Activated T-cell treated with anti-CD3 and anti-CD28 coated beads for 1 hour (primary cell): ENCODE data around the gene RSU1.

Experiments used
- DNase-seq: peaks from one replicate; pipeline ENCODE4 v3.0.0-alpha.2; 2020; ENCODE audit warnings: low read depth

The RSU1 gene

DNA sequence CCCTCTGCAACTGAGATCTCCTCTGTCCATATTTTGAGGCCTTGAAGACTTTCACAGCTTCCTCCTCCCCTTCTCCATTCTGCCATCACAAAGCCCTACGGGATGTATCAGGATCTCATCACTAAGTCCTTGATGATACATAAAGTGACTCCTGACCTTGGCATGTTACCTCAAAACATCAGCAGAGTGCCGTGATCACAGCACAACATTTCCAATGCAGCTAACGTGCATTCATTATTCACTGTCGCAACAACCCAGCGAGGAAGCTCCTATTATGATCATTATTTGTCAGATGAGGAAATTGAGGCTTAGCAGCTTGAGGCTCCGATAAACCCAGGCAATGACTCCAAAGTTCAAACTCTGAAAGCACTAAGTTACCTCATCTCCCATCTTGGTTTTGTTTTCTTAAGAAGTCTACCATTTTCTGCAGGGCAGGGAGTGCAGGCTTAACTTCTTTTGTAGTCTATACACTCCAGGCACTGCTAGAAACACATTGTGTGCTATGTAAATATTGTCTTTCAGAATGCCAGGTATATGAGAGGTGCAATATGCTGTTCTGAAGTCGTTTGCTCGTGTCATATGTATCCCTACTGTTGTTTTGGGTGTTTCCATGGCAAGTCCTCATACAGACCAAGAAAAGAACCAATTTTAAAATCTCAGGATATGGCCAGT, 215.0 kb downstream of the RSU1 start:
- DNase-seq: no peak

DNA sequence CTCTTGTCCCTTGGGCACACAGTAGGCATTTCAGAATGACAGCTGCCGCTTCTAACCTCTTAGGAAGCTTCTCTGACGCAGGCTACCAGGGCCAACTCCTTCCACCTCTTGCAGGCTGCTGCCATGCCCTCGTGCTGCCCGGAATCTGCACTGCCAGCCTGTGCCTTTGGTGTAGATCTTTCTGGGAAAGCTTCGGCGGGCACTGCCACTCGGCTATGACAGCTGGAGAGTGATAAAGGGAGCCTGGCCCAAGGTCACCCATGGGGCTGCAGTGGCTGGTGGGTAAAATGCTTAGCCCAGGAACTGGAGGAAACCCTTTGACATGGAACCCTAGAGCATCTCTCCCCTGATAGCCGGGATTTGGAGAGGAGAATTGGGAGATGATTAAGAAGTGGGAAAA, 217.6 kb downstream of the RSU1 start:
- DNase-seq: no peak

DNA sequence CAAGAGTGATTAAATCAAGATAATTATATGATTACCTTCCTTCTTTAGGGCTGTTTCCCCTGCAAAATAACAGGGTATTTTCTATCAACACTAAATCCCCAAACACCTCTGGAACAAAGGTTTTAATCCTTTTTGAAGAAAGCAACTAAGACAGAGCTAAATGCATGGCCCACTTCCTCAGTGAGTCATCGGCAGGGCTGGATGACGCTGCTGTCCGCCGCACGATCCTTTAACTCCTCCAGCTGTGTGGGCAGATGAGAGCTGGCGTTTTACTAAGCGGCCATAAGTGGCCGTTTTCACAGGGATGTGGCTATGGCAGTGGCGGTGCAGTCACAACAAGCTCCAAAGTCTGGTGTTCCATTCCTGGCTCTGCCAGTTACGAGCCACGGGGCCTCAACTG, 219.6 kb downstream of the RSU1 start:
- no peak for DNase-seq

DNA sequence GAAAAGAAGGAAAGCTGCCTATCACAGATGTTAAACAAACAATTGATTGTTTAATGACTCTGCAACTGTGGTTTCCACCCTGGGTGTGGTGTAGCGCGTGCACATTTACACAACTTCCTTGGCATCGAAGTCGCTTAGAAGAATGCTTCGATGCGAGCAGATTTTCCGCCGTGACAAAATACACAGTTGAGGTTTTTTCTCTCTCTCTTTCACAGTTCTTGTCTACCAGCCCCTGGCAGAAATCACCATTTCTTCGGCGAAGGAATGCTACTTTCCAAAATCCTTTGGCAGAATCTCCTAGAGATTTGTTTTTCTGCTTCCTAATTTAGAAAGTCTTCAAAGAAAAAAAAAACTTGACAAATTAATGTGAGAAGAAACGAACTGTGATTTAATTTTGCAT, 224.8 kb downstream of the RSU1 start:
- DNase-seq: no peak

DNA sequence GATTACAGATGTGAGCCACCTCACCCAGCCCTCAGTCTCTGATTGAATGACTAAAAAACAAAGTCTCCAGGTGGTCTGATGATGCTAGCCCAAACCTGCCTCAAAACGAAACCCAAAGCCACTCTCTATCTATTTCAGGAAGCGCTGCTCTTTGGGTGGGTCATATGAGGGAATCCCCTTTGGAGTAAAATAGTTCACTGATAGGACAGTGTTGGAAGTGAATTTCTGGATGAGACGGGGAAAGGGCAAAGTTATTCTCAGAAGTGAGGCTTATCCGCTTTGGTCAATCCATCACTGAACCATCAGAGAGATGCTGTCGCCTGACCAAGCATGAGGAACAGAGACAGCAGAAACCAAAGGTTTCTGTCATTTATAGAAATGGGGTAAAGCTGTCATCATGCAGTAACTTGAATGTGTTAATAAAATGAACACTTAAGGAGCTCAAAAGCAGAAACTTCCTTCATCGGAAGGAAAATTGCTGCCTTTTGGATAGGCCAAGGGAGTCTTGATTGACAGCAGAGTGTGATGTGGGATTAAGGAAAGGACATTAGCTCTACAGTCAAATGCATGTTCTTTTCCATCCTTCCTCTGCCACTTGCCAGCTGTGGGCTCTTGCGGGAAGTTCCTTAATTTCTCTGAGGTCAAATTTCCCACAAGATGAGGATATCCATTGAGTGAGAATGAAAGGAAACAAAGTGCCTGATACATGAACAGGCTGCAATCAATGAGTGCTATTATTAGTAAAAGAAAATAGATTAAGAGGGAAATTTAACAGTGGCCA, 230.7 kb downstream of the RSU1 start:
- no peak for DNase-seq

DNA sequence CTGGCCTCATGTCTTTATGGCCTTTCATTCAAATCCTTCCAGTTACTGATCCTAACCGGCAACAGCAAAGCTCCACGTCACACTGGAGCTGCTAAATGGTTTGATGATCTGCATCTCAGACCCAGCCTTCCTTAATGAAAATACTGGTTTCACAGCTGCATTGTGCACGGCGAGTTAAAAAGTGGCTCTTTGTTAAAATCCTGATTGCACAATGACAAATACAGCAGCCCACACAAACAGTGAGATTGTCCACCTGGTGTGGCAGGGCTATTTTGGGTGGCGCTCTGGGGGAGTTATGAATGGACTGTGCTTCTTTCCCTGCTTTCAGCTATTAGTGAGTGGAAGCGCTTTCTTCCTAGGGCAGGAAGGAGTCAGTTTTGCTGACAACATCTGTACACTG, 232.1 kb downstream of the RSU1 start:
- no peak for DNase-seq

DNA sequence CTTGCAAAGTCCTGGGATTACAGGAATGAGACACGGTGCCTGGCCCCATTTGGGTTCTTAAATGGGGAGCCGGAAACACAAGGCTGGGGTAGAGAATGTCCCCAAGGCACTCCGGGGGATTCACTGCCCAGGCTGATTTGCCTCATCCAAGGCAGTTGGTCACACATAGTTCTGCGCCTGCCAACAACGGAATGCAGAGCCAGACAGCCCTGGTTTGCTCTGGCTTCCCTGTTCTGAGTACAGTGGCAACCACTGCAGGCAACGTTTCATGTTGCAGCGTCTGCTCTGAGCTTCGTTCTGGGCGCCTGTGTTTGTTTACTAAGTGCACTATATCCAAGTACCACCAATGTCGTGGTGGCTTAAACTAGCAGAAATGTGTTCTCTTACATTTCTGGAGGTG, 233.8 kb downstream of the RSU1 start:
- DNase-seq: no peak

DNA sequence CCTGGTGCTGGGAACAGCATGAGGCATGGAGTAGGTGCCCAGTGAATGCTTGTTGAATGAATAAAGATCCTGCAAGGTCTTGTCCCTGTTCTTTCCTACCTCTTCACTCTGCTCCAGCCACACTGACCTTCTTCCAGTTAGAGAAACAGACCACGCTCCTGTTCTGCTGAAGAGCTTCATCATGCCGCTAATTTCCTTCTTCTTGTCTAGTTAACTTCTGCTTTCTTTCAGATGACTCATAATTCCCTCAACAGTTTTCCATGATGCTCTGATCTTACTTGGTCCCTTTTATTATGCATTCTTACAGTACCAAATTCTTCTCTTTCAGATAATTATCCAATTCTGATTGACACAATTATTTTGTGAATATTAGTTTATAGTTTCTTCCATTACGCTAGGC, 236.0 kb downstream of the RSU1 start:
- no peak for DNase-seq

DNA sequence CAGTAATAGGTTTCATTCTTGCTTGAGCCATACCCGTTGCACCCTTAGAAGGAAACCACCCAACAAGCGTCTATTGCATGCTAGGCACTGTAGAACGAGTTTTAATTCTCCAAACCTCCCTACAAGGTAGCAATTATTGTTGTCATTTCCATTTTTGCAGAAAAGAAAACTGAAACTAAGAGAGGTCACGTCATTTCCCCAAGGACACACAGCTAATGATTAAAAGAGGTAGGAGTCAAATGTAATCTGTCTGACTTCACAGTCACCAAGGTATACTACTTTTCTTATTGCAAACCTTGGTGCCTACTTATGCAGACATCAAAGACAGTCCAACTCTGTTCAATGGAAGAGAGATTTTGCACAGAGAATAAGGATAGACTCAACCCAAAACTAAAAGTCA, 246.5 kb downstream of the RSU1 start:
- DNase-seq: no peak

DNA sequence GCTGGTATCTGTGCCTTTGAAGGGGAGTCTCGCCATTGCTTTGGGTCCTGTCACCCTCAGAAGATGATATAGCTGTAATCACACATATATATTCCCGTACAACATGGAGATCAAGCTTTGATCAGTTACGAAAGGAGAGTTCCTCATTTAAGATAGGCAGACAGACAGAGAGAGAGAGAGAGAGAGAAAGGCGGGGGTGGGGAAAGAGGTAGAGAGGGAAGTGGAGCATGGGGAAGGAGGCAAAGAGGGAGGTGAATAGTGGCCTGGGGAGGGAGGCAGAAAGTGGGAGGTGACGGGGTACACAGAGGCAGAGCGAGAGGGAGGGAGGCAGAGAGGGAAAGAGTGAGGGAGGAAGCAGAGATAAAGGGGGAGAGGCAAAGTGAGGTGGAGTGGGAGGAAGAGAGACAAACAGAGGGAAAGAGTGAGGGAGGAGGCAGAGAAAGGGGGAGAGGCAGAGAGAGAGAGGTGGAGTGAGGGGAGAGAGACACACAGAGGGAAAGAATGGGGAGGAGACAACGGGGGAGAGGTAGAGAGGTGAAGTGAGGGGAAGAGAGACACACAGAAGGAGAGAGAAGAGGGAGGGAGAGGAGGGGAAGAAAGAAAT, 250.9 kb downstream of the RSU1 start:
- DNase-seq: no peak

DNA sequence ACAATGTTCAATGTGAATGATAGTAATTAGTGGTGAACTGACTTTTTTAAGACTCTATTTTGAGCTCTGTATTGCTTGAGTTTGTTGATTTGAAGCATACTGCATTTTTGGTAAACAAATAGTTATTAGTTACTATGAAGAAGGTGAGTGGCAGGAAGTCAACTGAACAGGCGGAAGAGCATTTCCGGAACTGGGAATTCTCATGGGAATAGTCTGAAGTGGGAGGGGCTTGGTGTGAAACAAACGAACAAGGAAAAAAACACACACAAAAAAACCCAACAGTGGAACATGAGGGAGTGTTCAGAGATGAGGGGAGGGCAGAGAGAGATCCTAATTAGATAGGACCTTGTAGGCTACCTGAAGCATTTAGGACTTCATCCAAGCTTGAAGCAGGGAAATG, 251.6 kb downstream of the RSU1 start:
- no peak for DNase-seq

DNA sequence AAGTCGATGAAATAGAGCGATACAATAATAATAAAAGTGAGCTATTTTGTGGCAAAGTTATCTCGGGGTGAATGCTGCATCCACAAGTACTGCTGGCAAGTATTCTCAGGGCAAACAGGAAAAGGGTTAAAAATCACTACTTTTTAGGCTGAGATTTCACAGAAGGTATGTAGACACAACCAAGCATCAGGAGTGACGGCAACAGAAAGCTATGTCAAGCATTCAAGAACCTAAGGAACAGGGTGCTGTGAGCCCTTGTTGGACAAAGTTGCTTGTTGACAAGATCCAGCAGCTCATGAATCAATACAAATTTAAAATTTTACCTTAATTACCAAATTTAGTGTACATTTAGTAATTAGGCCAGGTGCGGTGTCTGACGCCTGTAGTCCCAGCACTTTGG, 254.3 kb downstream of the RSU1 start:
- DNase-seq: no peak

DNA sequence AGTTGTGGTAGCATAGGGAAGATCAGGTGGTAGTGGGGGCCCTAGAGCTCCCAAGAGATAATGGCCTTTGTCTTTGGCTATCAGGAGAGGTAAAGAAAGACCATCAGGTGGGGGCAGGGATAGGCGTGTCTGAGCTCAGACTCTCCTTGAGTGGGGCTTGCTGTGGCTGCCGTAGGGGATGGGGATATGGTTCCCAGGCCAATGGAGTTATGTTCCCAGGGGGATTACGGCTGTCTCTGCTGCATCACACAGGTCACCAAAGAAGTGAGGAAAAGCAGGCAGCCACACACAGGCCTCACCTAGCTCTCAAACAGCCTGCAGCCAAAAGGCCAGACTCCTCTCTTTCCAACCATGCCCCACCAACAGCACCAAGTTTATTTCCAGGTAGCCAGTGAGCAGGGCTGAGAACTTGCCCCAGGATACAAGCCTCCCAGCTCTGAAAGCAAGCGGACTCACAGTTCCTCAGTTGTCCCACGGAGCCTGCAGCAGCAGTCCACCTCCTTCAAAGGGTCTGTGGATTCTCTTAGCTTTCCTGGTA, 257.9 kb downstream of the RSU1 start:
- DNase-seq: no peak

DNA sequence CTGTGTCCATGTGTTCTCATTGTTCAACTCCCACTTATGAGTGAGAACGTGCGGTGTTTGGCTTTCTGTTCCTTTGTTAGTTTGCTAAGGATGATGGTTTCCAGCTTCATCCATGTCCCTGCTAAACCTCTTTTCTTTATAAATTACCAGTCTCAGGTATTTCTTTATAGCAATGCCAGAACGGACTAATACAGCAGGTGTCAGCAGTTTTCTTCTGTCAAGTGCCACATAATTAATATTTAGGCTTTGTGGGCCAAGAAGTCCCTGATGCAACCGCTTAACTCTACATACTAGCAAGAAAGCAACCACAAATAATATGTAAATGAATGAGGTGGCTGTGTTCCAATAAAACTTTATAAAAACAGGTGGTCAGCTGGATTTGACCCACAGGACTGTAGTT, 269.3 kb downstream of the RSU1 start:
- no peak for DNase-seq

DNA sequence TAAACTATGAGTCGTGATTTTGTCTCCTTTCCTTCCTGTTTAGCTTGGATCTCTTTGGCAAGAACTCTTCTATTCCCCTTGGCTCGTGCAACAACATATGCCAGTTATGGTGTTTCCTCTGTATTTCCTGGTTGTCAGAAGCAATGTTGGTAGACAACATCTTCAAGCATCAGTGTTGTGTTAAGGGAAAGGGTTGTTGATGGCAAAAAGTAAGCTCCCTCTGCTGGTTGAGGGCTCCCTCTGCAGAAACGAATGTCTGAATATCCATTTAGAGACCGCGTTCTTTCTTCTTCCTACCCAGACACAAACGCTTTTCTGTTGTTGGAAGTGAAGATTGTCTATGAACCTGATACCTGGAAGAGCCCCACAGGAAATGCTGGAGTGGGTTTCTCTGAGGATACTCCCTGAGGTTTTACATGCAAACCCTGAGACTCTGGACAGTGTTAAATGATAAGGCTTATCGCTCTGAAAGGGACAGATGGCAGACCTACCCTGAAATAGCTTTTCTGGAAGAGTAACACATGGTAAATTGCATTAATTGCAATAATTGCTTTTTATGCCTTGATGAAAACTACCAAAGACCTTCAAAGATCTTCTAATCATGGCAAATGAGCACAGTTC, 272.0 kb downstream of the RSU1 start:
- no peak for DNase-seq

DNA sequence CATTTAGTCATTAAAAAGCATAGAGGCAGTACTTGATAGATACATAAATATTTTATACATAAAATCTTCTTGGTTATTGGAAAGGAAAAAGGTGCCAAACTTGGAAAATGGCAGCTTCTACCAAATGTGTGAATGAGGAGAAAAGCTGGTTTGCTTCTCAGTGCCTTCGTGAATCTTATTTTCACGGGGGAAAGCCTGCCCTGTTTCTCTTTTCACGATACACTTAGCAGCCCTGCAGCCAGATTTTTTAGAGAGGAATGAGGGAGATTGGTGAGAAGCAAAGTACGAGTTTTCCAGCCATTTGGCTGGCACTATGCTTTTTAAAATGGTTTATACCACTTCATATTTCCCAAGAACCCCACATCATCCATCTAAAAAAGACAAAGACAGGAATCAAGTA, 272.6 kb downstream of the RSU1 start:
- no peak for DNase-seq

DNA sequence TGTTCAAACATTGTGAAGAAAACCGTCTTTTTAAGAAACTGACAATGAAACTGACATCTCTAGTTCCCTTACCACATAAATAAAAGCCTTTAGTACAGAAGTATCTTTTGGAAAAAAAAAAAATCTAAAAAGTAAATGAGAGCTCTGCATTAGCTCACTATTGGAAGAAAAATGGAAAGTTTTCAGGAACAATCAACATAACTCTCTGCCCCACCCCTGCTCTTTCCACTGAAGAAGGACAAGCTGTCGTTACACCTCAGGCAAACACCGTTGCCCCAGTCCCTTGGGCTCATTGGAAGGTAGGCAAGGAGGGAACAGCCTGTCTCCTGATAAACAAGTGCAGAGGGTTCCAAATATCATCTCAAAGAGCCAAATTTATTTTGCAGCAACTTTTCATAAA, 273.1 kb downstream of the RSU1 start:
- no peak for DNase-seq
